Measurements from ENCODE around the gene DNAAF5. TPM values are rescaled to one million over a fixed set of nuclear protein-coding genes. Genes with fewer than 3 reads are reported as not detected.

Gene DNAAF5
- total RNA-seq, 2 donors from 2014 or later, result 17.9 to 46.5 TPM

- H3K27ac ChIP-seq, result no peak overlapping the region
- H3K9me3 ChIP-seq, result no peaks in the 10 kb centered on the region
- ATAC-seq (no peak), DNase-seq (no peak)
- WGBS, 2 donors, result 89 to 96% methylated on average over 7 of the region's 7 CpGs
- H3K4me3 ChIP-seq, result no peak overlapping the region
- H3K4me1 ChIP-seq, result peaks cover 25% of the 10 kb centered on the region
- no peaks in the 10 kb centered on the region for H3K36me3 ChIP-seq (replicated peaks in 1 of 2; ENCODE audit: insufficient read depth in 1 of 2, low read depth in 2 of 2)
- intact Hi-C loops (cut with DNase I), result no loop called here
- TF ChIP-seq CTCF (IDR thresholded peaks at IDR 0.05) (no peak), POLR2A (IDR thresholded peaks at IDR 0.05) (no peak)
- no peaks in the 10 kb centered on the region for H3K27me3 ChIP-seq
Measured at GRCh38 chr7:724298-724697, 2.2 kb upstream of the DNAAF5 start.

GRCh38 chr7:725223-726005 lies 1.1 kb upstream of the DNAAF5 start:
- TF ChIP-seq CTCF (IDR thresholded peaks at IDR 0.05), result no peak
- TF ChIP-seq POLR2A (IDR thresholded peaks at IDR 0.05), result no peak
- Histone ChIP-seq H3K27ac (peak overlapping the region in 2 of 4 donors; percentile 76 to 80), H3K9me3 (no peaks in the 10 kb centered on the region), H3K36me3 (replicated peaks in 1 of 2; ENCODE audit: insufficient read depth in 1 of 2, low read depth in 2 of 2) (no peaks in the 10 kb centered on the region), H3K27me3 (no peaks in the 10 kb centered on the region), H3K4me3 (no peak overlapping the region), H3K4me1 (peaks cover 25% of the 10 kb centered on the region)
- 64 to 65% methylated on average over 8 of the region's 8 CpGs for WGBS, 2 donors
- ATAC-seq (no peak), DNase-seq (no peak)
- intact Hi-C loops (cut with DNase I), result loop anchor here (5.0 kb wide), 1 partner anchor 393 kb away; no protein-coding TSS in a partner anchor

- Histone ChIP-seq H3K27ac (peak overlapping the region; percentile 27 to 80 (median 63)), H3K36me3 (replicated peaks in 1 of 2; ENCODE audit: insufficient read depth in 1 of 2, low read depth in 2 of 2) (no peaks in the 10 kb centered on the region), H3K9me3 (no peaks in the 10 kb centered on the region), H3K4me3 (peak overlapping the region; percentile 39 to 80), H3K4me1 (peaks cover 27% of the 10 kb centered on the region), H3K27me3 (no peaks in the 10 kb centered on the region)
- ATAC-seq (no peak), DNase-seq (no peak)
- WGBS, 2 donors, result 4% methylated on average over 5 of the region's 39 CpGs; no CpG with 5 or more reads in 1 of the 2 donors
- intact Hi-C loops (cut with DNase I), result loop anchor here (5.0 kb wide), 1 partner anchor 394 kb away; no protein-coding TSS in a partner anchor
- TF ChIP-seq CTCF (IDR thresholded peaks at IDR 0.05) (no peak), POLR2A (IDR thresholded peaks at IDR 0.05) (no peak)
Measured at GRCh38 chr7:726854-727103, 280 bp downstream of the DNAAF5 start.

GRCh38 chr7:727104-727805 lies 756 bp downstream of the DNAAF5 start, which contains the start of gene PRKAR1B:
TSS of gene PRKAR1B (minus strand) at chr7:727281. CDS start at chr7:711505, 15,776 bp downstream.
- intact Hi-C loops (cut with DNase I), result loop anchor here (5.0 kb wide), 1 partner anchor 395 kb away; no protein-coding TSS in a partner anchor
- DNase-seq (peak in 3 of 4 donors; percentile 33 to 52 (median 37)), ATAC-seq (peak; percentile 60)
- Histone ChIP-seq H3K27me3 (no peaks in the 10 kb centered on the region), H3K9me3 (no peaks in the 10 kb centered on the region), H3K27ac (peak within 1 kb of the TSS; percentile 27 to 80 (median 63)), H3K36me3 (replicated peaks in 1 of 2; ENCODE audit: insufficient read depth in 1 of 2, low read depth in 2 of 2) (no peaks in the 10 kb centered on the region), H3K4me3 (peak within 1 kb of the TSS; percentile 39 to 80), H3K4me1 (peaks cover 32% of the 10 kb centered on the region)
- no peak for TF ChIP-seq CTCF (IDR thresholded peaks at IDR 0.05)
- TF ChIP-seq POLR2A (IDR thresholded peaks at IDR 0.05), result no peak
- WGBS, 2 donors, result 1 to 24% methylated on average over 6 to 44 of the region's 66 CpGs

All from body of pancreas (tissue), 4 donors.